K562 (cell line): ENCODE data around the gene CNKSR2. TPM values are rescaled to one million over a fixed set of nuclear protein-coding genes. Genes with fewer than 3 reads are reported as not detected.

Source experiments
- ATAC-seq: fragments of 200-7000 bp; cut with Tn5 transposase; 3 replicates; pipeline ENCODE4 v1.9.1; 2020; ENCODE audit warnings: moderate library complexity
- BruUV-seq: library from RNA; stranded (reverse); fragments of 400-500 nt; replicated peaks from 2 replicates; lab custom pipeline; 2021; lab: Mats Ljungman, UMichigan
- CTCF ChIA-PET: fragments of 300-600 bp; formaldehyde crosslinking; extraction: SDS; loops from one replicate; lab custom pipeline; 2021; ENCODE audit warnings: low intra/inter-chr PET ratio; lab: Yijun Ruan, JAX
- POLR2A ChIA-PET: fragments of 300-600, 350-650 bp; sonication (Branson Sonifier 250); formaldehyde crosslinking; extraction: SDS; loops from one replicate; lab custom pipeline; 2021; ENCODE audit warnings: antibody characterized with exemption, inconsistent platforms; lab: Yijun Ruan, JAX
- DNase-seq, 4 experiments: peaks; one replicate each; pipeline versions ENCODE4 v3.0.0 to v3.0.0-alpha.2; 2011 to 2018; ENCODE audit warnings: low spot score in 3 of 4, mixed read lengths in 3 of 4; ENCODE audit errors: extremely low read depth in 1 of 4
- FAIRE-seq: peaks from 2 replicates; lab custom pipeline; 2011; peaks lifted over from hg19 to GRCh38; lab: Jason Lieb, UNC
- H2AFZ ChIP-seq: 2 replicates; pipeline ENCODE4 v1.6.0; 2011; ENCODE audit warnings: low read depth, low read length, control low read depth, inconsistent platforms
- H3K27ac ChIP-seq: fragments of 200-600 bp; 3 replicates; pipeline ENCODE4 v1.8.0; 2011; ENCODE audit warnings: low read depth, mild to moderate bottlenecking, control low read depth, inconsistent platforms, low read length, moderate library complexity, mixed read lengths; ENCODE audit errors: extremely low read depth
- H3K27me3 ChIP-seq, 2 experiments: fragments of 300-600 bp in 1 of 2; 2 replicates in 1 of 2; 3 replicates in 1 of 2; pipeline versions ENCODE4 v1.6.0 to v1.8.0; 2011; ENCODE audit warnings: inconsistent platforms in 2 of 2, low read length in 2 of 2, mild to moderate bottlenecking in 1 of 2, mixed read lengths in 1 of 2, moderate library complexity in 1 of 2; ENCODE audit not compliant: control insufficient read depth in 2 of 2, insufficient read depth in 2 of 2
- H3K36me3 ChIP-seq: fragments of 300-600 bp; 3 replicates; pipeline ENCODE4 v1.8.0; 2011; ENCODE audit warnings: mild to moderate bottlenecking, low read length, inconsistent platforms; ENCODE audit not compliant: control insufficient read depth, insufficient read depth
- H3K4me1 ChIP-seq, 2 experiments: fragments of 200-600 bp in 1 of 2; replicated peaks in 1 of 2; 2 replicates in 1 of 2; 3 replicates in 1 of 2; pipeline versions ENCODE4 v1.5.1 to v1.8.0; 2011; ENCODE audit warnings: inconsistent platforms in 2 of 2, low read length in 2 of 2, mild to moderate bottlenecking in 1 of 2, mixed read lengths in 1 of 2, moderate library complexity in 1 of 2; ENCODE audit not compliant: control insufficient read depth in 2 of 2, insufficient read depth in 2 of 2
- H3K4me2 ChIP-seq: 2 replicates; pipeline ENCODE4 v1.6.1; 2011; ENCODE audit warnings: low read length, control low read depth, inconsistent platforms, mixed read lengths; ENCODE audit not compliant: insufficient read depth
- H3K4me3 ChIP-seq: fragments of 200-600 bp; sonication (generic), shearing (Covaris generic); 2 replicates; pipeline ENCODE4 v1.5.1; 2016; ENCODE audit warnings: control low read depth, inconsistent platforms
- H3K79me2 ChIP-seq: fragments of 200-600 bp; 3 replicates; pipeline ENCODE4 v1.8.0; 2011; ENCODE audit warnings: low read length, inconsistent platforms; ENCODE audit not compliant: control insufficient read depth, insufficient read depth
- H3K9ac ChIP-seq, 2 experiments: 2 replicates each; pipeline versions ENCODE4 v1.6.0 to v1.6.1; 2011; ENCODE audit warnings: low read depth in 2 of 2, low read length in 2 of 2, control low read depth in 1 of 2, inconsistent platforms in 1 of 2, mild to moderate bottlenecking in 1 of 2, mixed read lengths in 1 of 2; ENCODE audit not compliant: insufficient read depth in 1 of 2
- H3K9me1 ChIP-seq: one replicate; pipeline ENCODE4 v1.6.0; 2011; ENCODE audit warnings: inconsistent platforms, mild to moderate bottlenecking, low read length, moderate library complexity; ENCODE audit not compliant: control insufficient read depth, insufficient read depth
- H3K9me3 ChIP-seq: replicated peaks from 2 replicates; pipeline ENCODE4 v1.5.1; 2011; ENCODE audit warnings: low read depth, low read length, inconsistent platforms; ENCODE audit not compliant: control insufficient read depth, insufficient read depth
- H4K20me1 ChIP-seq: replicated peaks from 2 replicates; pipeline ENCODE4 v1.6.1; 2011; ENCODE audit warnings: low read length, inconsistent platforms, mixed read lengths; ENCODE audit not compliant: control insufficient read depth, insufficient read depth
- BMI1 ChIP-seq: fragments of 150-350 bp; IDR thresholded peaks from 2 replicates; pipeline ENCODE4 v1.6.1; 2014; ENCODE audit warnings: low read length
- ELF2 ChIP-seq: fragments of 250-450 bp; sonication (Bioruptor Pico); IDR thresholded peaks from 2 replicates; pipeline ENCODE4 v1.5.0; 2021; ENCODE audit warnings: mild to moderate bottlenecking
- MBD2 ChIP-seq: sonication (generic); IDR thresholded peaks from 2 replicates; pipeline ENCODE4 v1.6.1; 2016; ENCODE audit warnings: low read depth, borderline replicate concordance
- MYBL2 ChIP-seq, 2 experiments: fragments of 450-650 bp in 1 of 2; sonication (generic) in 1 of 2; formaldehyde crosslinking in 1 of 2; IDR thresholded peaks; 2 replicates each; pipeline versions ENCODE4 v1.6.1 to v1.8.1; 2017 to 2022; ENCODE audit warnings: borderline replicate concordance in 1 of 2, inconsistent platforms in 1 of 2, low read depth in 1 of 2, mild to moderate bottlenecking in 1 of 2, missing genetic modification reagents in 1 of 2, moderate library complexity in 1 of 2
- NFE2L1 ChIP-seq: fragments of 450-650 bp; IDR thresholded peaks from 2 replicates; pipeline ENCODE4 v1.6.1; 2016; ENCODE audit warnings: missing genetic modification characterization, low read depth, mild to moderate bottlenecking, missing compliant biosample characterization, moderate library complexity, borderline replicate concordance
- NFXL1 ChIP-seq: fragments of 450-650 bp; formaldehyde crosslinking; IDR thresholded peaks from 2 replicates; pipeline ENCODE4 v1.4.0; 2021; ENCODE audit warnings: mild to moderate bottlenecking
- PHF8 ChIP-seq: fragments of 200-600 bp; sonication (generic); IDR thresholded peaks from 2 replicates; pipeline ENCODE4 v1.6.1; 2012; ENCODE audit warnings: mixed run types, mild to moderate bottlenecking, inconsistent platforms, low read length, moderate library complexity, borderline replicate concordance
- SMAD3 ChIP-seq: fragments of 450-650 bp; formaldehyde crosslinking; conservative IDR thresholded peaks from 2 replicates; pipeline ENCODE4 v1.4.0; 2020; ENCODE audit warnings: mild to moderate bottlenecking
- STAG1 ChIP-seq: sonication (generic); formaldehyde crosslinking; IDR thresholded peaks from 2 replicates; pipeline ENCODE4 v1.5.0; 2020; ENCODE audit warnings: missing genetic modification reagents, borderline replicate concordance
- TAF9B ChIP-seq: fragments of 450-650 bp; IDR thresholded peaks from 2 replicates; pipeline ENCODE4 v1.6.1; 2018; ENCODE audit warnings: mild to moderate bottlenecking; ENCODE audit not compliant: partially characterized antibody
- ZNF41 ChIP-seq: fragments of 250-450 bp; sonication (Bioruptor Pico); conservative IDR thresholded peaks from 2 replicates; pipeline ENCODE4 v1.4.0; 2020; ENCODE audit warnings: mild to moderate bottlenecking
- WGBS: fragments of 100-300 bp; shearing (Covaris generic); methylation state at CpG from one replicate; pipeline ENCODE4 v1.1.6; 2016; ENCODE audit warnings: low coverage, mixed read lengths; ENCODE audit not compliant: insufficient coverage; ENCODE audit errors: missing lambda C conversion rate; 5-methylcytosine and 5-hydroxymethylcytosine counted together
- in situ Hi-C: fragments of 300-500 bp; cut with MboI; formaldehyde crosslinking; loops from 4 replicates; pipeline ENCODE4 v1.15.0; 2018; ENCODE audit warnings: inconsistent platforms, mixed read lengths
- intact Hi-C: fragments of 100-400 bp; cut with micrococcal nuclease; formaldehyde crosslinking; loops from 2 replicates; pipeline ENCODE4 v1.14.2; 2022
- polyA plus RNA-seq, 8 experiments: library from polyadenylated mRNA; depleted of rRNA in 4 of 8; stranded (reverse) in 5 of 8; unstranded in 3 of 8; fragments of >200 nt; fragmentation: Nextera tagmentation in 2 of 8; fragmentation: Illumina TruSeq in 1 of 8; extraction: Ambion mirVana in 2 of 8; extraction: Trizol in 1 of 8; gene quantifications; 2 replicates each; pipeline versions ENCODE4 v1.2.1 to v1.2.3, GENCODE V29; 2011 to 2014; ENCODE audit warnings: inconsistent platforms in 1 of 8, missing spikeins in 1 of 8
- total RNA-seq, 7 experiments: library from RNA; depleted of rRNA in 6 of 7; stranded (reverse); fragments of >200 nt in 6 of 7; fragmentation: Illumina TruSeq in 2 of 7; extraction: Trizol in 2 of 7; gene quantifications; 2 replicates each; pipeline versions ENCODE4 v1.2.1 to v1.2.3, GENCODE V29; 2011 to 2021; ENCODE audit warnings: low replicate concordance in 1 of 7
- TF ChIP-seq, protein P1 (sequence below): fragments of 450-650 bp; IDR thresholded peaks from 2 replicates; pipeline ENCODE4 v1.6.1; 2016; ENCODE audit warnings: antibody characterized with exemption
- TF ChIP-seq, protein P2 (sequence below): fragments of 250-450 bp; sonication (Bioruptor Pico); IDR thresholded peaks from 2 replicates; pipeline ENCODE4 v1.4.0; 2020; ENCODE audit warnings: mild to moderate bottlenecking, moderate library complexity, borderline replicate concordance
- TF ChIP-seq, protein P3 (sequence below): fragments of 450-650 bp; IDR thresholded peaks from 2 replicates; pipeline ENCODE4 v1.6.1; 2017; ENCODE audit warnings: antibody characterized with exemption

The CNKSR2 gene
- total and polyA plus RNA-seq, 9 of the 15 experiments (the other 6 are each of a cell fraction or from before 2014, with no cell fraction given) = not detected

DNA sequence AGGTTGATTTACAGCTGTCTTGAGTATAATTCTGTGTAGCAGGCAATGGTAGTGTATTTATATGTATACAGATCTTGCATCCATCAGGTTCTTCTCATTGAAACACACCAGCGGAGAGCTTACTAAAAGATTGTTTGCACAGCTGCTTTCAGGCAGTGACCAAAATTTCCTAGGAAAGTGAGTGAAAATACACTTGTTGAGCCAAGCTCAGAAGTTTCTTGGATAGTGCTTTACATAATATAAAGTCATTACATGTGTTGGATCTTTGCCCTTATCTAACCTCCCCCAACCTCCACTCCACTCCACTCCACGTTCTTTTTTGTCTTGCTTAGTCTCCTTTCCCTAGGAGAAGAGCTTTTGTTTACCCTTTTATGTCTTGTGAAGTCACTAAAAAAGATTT lies 34.1 kb downstream of the CNKSR2 start:
- H3K36me3 ChIP-seq = no peaks in the 10 kb centered on the region
- H3K9me3 ChIP-seq = no peaks in the 10 kb centered on the region
- no peak for ATAC-seq
- DNase-seq = no peak
- H2AFZ ChIP-seq = no peak overlapping the region
- ChIA-PET CTCF (no interaction called here), POLR2A (no interaction called here)
- no peak for FAIRE-seq
- intact Hi-C loops (no loop called here), in situ Hi-C loops (no loop called here)
- 0% methylated on average over 2 of the region's 2 CpGs for WGBS
- H3K4me3 ChIP-seq = no peak overlapping the region
- TF ChIP-seq BMI1 (no peak), NFXL1 (CRISPR knock-in tag) (no peak), SMAD3 (no peak), NFE2L1 (tag) (no peak), PHF8 (no peak), ELF2 (CRISPR knock-in tag) (no peak), MYBL2 (IDR thresholded peaks at IDR 0.05; ENCODE audit: low read depth) (no peak), MYBL2 (CRISPR knock-in tag; IDR thresholded peaks at IDR 0.05; ENCODE audit: borderline replicate concordance) (no peak), MBD2 (no peak), STAG1 (CRISPR knock-in tag) (no peak), ZNF41 (CRISPR knock-in tag) (no peak), TAF9B (no peak)
- TF ChIP-seq, protein P1, sequence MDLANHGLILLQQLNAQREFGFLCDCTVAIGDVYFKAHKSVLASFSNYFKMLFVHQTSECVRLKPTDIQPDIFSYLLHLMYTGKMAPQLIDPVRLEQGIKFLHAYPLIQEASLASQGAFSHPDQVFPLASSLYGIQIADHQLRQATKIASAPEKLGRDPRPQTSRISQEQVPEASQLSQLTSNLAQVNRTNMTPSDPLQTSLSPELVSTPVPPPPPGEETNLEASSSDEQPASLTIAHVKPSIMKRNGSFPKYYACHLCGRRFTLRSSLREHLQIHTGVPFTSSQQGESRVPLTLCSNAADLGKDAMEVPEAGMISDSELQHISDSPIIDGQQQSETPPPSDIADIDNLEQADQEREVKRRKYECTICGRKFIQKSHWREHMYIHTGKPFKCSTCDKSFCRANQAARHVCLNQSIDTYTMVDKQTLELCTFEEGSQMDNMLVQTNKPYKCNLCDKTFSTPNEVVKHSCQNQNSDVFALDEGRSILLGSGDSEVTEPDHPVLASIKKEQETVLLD = no peak
- TF ChIP-seq, protein P2, sequence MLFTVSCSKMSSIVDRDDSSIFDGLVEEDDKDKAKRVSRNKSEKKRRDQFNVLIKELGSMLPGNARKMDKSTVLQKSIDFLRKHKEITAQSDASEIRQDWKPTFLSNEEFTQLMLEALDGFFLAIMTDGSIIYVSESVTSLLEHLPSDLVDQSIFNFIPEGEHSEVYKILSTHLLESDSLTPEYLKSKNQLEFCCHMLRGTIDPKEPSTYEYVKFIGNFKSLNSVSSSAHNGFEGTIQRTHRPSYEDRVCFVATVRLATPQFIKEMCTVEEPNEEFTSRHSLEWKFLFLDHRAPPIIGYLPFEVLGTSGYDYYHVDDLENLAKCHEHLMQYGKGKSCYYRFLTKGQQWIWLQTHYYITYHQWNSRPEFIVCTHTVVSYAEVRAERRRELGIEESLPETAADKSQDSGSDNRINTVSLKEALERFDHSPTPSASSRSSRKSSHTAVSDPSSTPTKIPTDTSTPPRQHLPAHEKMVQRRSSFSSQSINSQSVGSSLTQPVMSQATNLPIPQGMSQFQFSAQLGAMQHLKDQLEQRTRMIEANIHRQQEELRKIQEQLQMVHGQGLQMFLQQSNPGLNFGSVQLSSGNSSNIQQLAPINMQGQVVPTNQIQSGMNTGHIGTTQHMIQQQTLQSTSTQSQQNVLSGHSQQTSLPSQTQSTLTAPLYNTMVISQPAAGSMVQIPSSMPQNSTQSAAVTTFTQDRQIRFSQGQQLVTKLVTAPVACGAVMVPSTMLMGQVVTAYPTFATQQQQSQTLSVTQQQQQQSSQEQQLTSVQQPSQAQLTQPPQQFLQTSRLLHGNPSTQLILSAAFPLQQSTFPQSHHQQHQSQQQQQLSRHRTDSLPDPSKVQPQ (CRISPR knock-in tag) = no peak
- TF ChIP-seq, protein P3, sequence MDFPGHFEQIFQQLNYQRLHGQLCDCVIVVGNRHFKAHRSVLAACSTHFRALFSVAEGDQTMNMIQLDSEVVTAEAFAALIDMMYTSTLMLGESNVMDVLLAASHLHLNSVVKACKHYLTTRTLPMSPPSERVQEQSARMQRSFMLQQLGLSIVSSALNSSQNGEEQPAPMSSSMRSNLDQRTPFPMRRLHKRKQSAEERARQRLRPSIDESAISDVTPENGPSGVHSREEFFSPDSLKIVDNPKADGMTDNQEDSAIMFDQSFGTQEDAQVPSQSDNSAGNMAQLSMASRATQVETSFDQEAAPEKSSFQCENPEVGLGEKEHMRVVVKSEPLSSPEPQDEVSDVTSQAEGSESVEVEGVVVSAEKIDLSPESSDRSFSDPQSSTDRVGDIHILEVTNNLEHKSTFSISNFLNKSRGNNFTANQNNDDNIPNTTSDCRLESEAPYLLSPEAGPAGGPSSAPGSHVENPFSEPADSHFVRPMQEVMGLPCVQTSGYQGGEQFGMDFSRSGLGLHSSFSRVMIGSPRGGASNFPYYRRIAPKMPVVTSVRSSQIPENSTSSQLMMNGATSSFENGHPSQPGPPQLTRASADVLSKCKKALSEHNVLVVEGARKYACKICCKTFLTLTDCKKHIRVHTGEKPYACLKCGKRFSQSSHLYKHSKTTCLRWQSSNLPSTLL = no peak
- no peak overlapping the region for H3K9ac ChIP-seq
- no peaks in the 10 kb centered on the region for H3K4me1 ChIP-seq
- no peak overlapping the region for H3K4me2 ChIP-seq
- no TSS peak for BruUV-seq
- no peaks in the 10 kb centered on the region for H3K79me2 ChIP-seq
- H3K9me1 ChIP-seq = no peaks in the 10 kb centered on the region
- H3K27ac ChIP-seq = no peak overlapping the region
- no peaks in the 10 kb centered on the region for H4K20me1 ChIP-seq
- H3K27me3 ChIP-seq = no peaks in the 10 kb centered on the region
